ENCODE results near the gene ELF5.

DNA sequence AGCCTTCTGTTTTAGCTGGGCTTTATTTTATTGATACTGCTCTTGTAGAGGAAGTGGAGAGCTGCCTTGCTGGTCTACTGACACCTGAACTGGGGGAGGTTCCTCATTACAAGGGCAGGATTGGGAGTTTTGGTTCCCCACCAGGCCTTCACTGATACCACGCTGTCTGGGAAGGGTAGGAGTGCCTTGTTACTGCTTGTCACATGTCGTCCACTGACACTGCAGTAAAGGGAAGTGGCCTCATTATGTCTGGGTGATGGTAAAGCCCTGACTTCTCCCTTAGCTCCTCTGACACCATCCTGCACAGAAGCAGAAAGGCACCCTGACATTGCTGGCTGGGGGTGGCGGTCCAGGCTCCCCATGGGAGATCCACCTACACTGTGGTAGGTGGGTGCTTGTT is 38.7 kb upstream of the ELF5 start:
- TF ChIP-seq, protein P1, sequence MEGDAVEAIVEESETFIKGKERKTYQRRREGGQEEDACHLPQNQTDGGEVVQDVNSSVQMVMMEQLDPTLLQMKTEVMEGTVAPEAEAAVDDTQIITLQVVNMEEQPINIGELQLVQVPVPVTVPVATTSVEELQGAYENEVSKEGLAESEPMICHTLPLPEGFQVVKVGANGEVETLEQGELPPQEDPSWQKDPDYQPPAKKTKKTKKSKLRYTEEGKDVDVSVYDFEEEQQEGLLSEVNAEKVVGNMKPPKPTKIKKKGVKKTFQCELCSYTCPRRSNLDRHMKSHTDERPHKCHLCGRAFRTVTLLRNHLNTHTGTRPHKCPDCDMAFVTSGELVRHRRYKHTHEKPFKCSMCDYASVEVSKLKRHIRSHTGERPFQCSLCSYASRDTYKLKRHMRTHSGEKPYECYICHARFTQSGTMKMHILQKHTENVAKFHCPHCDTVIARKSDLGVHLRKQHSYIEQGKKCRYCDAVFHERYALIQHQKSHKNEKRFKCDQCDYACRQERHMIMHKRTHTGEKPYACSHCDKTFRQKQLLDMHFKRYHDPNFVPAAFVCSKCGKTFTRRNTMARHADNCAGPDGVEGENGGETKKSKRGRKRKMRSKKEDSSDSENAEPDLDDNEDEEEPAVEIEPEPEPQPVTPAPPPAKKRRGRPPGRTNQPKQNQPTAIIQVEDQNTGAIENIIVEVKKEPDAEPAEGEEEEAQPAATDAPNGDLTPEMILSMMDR (IDR thresholded peaks at IDR 0.05; ENCODE audit: low read depth, low read length, missing input control) = no peak
- TF ChIP-seq, protein P2, sequence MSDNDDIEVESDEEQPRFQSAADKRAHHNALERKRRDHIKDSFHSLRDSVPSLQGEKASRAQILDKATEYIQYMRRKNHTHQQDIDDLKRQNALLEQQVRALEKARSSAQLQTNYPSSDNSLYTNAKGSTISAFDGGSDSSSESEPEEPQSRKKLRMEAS (IDR thresholded peaks at IDR 0.05) = no peak
